GM21576 (cell line): ENCODE results near the gene SLC12A6.

ENCODE experiments used
- ATAC-seq: cut with Tn5 transposase; IDR thresholded peaks from one replicate; pipeline ENCODE4 v1.9.1; 2021; ENCODE audit warnings: mild to moderate bottlenecking, moderate library complexity; ENCODE audit not compliant: unreplicated experiment

SLC12A6 gene

DNA sequence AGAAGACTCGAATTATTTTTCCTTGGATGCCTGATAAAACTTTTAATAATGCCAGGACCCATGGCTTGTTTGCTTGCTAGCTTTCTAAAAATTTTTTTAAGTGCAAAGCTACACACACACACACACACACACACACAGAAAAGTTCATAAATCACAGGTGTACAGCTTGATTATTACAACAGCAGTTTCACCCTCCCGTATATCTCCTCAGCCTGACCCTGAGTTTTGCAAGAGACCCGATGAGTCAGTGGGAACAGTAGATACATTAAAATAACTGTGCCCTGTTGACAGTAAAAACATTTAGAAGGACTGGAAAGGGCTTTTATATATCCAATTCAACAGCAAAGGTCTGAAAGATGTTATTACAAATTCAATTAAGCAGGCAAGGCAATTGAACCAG lies 66.1 kb downstream of the SLC12A6 start:
- no peak for ATAC-seq

DNA sequence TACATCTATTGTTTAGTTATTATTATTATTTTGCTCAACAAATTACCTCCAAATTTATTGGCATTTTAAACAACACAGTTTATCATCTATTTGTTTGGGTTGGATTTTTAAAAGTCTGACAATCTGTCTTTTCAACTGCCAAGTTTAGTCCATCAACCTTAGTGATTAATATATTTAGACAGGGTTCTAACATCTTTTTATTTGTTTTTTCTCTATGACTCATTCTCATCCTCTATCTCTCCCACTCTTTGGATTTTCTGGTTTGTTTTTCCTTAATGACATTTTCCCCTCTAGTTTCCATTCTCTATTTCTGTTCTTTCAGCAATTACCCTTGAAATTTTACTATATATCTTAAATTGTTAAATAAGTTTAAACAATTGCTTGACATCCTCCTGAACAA lies 70.8 kb downstream of the SLC12A6 start:
- no peak for ATAC-seq

DNA sequence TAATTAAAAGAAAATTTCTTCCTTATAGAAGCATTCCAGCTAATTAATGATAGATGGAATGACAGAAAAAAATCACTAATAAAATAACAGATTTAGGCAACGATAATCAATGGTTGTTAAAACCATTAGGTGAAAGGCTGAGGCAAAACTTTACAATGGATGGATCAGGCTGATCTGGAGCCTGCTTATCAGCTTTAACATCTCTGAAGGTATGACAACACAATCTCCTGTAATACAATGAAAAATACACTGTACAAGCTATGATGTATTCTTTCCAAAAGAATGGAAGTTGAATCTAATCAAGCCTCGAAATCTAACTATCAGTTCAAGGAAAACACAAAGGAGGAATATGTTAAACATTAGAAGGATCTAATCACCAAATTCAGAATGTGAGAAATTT lies 73.5 kb downstream of the SLC12A6 start:
- no peak for ATAC-seq

DNA sequence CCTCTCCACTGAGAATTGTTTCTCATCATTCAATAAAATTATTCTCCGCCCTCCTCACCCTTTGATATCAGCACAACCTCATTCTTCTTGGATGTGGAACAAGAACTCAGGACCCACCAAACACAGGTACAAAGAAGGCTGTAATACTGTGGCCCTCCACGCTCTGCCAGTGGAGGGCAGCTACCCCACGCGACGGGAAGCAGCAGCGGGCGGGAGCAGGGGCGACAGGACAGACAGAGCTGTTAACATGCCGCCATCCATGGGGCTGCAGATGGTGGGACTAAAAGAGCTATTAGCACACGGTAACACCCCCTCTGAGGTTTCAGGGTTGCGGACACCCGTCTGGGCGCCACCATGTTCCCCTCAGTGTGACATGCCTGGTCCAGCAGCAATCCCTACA lies 75.2 kb downstream of the SLC12A6 start:
- ATAC-seq: no peak

DNA sequence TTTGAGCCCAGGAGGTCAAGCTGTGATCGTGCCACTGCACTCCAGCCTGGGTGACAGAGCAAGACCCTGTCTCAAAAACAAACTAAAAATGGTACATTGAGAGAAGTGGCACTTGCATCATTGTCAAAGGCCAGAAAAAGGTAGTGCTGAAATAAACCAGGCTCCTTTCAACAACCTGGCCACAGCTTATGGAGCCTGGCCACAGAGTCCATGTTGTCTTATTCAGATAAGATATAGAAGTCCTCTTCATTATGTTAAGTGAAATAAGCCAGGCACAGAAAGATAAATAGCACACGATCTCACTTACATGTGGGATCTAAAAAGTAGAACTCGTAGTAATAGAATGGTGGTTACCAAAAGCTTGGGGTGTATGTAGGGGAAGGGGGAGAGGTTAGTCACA lies 78.0 kb downstream of the SLC12A6 start:
- no peak for ATAC-seq

DNA sequence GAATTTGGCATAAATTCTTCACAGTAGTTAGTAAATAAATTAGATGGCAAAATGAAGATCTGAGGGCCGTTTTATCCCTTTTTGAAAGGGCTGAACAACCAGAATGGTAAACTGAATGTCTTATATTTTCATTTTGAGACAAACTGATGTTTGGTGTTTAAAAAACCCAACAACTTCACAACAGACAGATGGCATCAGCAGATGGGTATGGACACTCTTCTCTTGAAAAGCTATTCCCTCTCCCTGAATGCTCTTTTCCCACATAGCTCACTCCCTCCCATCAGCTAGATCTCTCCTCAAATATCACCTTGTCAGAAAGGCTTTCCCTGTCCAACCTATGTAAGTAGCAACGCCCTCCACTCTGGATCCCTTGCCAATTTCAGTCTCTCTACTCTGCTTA lies 79.4 kb downstream of the SLC12A6 start:
- ATAC-seq: no peak

DNA sequence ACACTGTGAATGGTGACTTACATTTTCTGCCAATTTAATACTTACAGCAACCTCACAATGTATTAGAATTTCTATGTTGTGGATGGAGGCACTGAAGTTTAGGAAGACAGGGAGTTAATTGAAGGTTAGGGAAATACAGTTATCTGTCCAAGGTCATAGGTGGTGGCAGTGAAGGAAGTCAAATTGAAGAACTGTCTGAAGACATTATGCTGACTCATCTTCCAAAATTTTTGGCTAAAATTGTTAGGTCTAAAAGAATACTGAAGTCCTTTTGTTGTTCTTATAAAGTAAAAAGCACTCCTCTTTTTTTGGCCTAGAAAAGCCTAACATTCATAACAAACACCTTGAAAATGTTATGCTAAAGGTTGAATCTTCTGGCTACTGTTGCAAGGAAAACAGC lies 85.0 kb downstream of the SLC12A6 start:
- ATAC-seq: no peak

DNA sequence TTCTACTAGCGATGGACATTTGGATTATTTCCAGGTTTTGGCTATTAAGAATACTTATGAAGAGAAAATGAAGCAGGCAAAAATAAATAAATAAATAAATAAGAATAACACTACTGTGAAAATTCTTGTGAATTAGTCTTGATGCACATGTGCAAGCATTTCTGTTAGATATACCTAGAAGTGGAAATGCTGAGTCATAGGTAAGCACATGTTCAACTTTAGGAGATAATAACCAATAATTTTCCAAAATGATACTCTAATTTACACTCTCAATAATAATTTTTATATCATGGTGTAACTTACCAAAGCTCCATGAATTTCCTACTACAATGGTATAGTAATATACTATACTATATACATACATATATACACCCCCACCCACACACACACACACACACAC lies 89.4 kb downstream of the SLC12A6 start:
- no peak for ATAC-seq

DNA sequence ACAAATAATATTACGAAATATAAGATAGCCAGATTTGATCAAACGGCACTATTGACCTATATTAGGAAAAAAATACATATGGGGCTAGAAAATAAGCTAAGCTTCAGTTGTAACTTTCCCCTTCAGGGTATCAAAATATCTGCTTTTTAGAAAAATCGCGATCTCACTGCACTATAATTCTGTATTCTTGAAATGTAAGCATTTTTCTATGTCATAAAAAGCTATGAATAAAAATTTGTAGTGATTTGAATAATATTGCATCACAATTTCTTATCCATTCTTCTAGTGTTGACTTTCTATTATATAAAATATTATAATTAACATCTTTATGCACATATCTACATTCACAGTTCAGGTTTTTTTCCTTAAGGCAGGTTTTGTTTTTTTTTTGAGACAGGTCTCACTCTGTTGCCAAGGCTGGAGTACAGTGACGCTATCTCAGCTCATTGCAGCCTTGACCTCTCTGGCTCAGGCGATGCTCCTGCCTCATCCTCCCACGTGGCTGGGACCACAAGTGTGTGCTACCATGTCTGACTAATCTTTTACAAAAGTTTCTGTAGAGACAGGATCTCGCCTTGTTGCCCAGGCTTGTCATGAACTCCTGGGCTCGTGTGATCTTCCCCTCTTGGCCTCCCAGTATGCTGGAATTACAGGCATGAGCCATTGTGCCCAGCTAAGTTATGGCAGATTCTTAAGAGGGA lies 91.2 kb downstream of the SLC12A6 start:
- no peak for ATAC-seq

DNA sequence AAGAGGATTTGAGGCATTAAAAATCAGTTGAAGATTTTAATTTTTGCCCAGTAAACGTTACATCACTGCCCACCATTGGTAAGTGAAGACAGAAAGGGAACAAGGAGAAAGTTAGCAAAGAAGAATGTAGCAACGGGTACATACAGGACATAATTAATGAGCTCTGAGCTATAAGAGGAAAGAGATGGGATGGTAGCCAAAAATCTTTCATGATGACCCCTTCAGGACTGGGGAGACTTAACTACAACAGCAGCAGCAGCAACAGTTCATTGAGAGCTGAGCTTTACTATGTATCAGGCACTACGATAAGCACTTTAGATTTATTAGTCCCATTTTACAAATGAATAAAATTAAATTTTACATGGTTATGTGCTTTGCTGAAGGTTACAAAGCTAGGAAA lies 94.4 kb downstream of the SLC12A6 start:
- ATAC-seq: no peak

DNA sequence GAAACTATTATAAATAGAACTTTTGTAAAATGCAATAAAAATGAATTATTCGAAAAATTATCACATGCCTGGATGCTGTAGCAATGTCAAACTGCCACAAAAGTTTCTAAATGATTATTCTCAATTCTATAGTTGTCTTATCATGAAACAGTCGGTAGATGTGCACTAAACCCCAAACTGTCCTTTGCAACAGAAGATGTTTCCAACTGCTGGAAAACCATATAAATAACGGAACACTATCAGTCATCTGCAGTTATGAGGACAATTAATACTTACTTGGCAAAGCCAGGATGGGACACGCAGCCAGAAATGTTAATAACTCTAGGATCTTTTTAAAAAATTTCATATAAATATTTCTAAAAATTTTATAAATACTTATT lies 95.3 kb downstream of the SLC12A6 start:
- ATAC-seq: no peak

DNA sequence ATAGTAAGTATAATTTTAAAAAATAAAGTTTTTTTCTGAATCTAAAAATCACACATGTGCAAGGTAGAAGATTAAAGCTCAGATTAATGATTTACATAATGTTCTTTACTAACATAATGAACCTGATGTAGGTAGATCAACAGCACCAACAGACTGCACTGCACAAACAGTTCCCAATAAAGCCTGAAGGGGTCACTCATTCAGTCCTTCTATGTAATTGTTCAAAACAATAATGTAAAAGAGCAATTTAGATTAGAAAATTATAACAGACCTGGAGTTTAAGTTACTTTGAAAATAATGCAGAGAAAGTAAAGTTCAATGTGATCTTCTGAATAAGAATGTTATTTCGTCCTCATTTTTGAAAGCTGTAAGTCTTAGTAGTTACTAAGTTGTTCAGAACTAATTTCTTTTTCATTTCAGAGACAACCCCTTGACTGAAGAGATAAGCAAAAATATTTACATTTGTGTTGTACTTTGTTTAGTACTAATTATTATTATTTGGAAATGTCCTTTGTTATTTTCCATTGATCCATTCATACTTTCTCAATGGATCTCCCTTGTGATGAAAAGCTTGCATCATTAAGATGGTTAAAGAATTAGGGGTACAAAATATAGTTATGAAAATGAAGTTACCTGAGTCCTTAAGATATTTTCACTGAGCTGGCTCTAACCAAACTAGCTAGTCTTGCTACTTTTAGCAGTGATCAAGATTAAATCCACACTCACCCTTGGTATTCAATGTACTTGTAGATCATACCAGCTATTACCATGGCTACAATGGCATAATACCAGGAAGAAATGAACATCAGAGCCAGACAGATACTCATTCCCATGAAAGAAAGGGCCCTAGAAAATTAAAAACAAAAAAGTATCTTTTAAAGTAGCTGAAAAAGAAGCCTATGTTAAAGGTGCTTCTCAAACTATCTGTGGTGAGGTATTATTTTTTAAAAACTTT lies 95.9 kb downstream of the SLC12A6 start:
- no peak for ATAC-seq

DNA sequence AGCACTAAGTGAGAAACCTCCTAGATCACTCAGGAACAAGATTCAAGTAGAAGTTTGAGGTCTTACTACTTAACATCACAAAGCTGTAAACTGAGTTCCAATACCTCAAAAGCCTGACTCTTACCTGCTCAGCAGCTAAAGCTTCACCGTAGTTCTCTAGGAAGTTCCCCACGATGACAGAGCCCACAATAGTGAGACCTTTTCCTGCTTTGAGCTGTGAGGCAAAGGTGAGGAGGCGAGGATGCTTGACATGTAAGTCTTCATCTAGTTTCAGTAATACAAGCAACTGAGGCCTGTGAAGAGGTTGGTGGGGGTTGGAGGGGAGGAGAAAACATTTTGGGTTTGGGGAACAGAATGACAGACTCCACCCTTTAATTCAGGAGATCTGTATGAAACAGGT lies 97.0 kb downstream of the SLC12A6 start:
- ATAC-seq: no peak

DNA sequence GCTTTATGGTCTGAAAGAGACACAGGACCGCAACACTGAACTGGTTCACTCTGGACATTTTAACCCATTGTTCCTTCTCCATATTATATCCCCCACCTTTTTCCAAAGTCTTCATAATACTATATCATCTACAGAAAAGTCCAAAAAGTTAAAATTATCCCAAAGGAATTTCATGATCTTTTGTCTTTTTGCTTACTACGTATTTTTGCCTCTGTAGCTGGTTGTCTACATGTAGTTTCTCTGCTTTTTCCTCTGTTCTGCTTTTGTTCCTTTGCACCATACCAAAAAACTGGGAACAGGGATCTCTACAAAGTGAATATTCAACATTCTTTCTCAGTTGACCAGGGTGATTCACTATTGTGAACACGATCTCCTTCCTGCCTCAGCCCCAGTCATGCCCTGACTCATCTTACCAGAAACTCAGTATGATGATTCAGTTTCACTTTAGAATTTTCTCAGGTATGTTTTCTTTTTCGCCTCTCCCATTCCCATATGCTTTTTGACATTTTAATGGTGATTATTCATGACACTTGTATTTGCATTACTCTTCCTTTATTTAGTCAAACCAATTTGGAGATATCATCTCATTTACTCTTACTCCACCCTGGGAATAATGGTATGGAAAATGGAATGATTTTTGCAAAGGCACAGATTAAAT lies 98.3 kb downstream of the SLC12A6 start:
- ATAC-seq: no peak

DNA sequence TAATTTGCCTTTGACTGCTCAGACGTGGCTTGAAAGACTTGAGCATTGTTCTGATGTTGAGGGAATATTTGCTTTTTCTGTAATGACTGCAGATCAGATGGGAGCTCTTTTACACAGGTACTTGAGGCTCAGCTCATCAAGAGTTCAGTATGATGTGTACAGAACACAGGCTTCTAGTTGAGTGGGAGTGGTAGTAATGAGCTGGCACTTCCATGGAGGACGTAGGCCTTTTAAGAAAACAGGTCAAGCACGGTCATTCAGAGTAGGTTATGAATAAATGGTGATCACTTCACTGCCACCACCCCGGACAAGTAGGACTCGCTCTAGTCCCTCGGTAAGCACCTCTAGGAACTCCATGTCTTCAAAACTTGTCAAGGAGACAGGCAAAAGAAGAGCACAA lies 104.0 kb downstream of the SLC12A6 start:
- ATAC-seq: no peak

DNA sequence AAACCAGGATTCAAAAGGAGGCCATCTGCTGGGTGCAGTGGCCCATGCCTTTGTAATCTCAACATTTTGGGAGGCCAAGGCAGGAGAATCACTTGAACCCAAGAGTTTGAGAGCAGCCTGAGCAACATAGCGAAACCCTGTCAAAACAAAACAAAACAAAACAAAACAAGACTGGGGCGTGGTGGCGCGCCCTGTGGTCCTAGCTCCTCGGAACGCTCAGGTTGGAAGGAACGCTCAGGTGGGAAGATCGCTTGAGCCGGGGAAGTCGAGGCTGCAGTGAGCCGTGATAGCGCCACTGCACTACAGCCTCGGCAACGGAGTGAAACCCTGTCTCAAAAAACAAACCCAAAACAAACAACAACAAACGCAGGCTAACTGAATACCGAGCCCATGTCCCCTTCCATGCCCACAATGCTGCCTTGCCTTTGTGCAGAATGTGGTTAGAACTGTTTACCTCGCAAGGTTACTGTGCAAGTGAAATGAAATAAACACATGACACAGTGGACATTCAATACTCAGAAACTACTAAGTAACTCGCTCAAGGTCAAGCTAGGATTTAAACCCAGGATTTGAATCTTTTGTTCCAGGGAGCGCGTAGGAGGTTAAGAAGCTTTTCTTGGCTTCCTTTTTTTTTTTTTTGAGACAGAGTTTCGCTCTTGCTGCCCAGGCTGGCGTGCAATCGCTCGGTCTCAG lies 113.5 kb downstream of the SLC12A6 start:
- no peak for ATAC-seq

DNA sequence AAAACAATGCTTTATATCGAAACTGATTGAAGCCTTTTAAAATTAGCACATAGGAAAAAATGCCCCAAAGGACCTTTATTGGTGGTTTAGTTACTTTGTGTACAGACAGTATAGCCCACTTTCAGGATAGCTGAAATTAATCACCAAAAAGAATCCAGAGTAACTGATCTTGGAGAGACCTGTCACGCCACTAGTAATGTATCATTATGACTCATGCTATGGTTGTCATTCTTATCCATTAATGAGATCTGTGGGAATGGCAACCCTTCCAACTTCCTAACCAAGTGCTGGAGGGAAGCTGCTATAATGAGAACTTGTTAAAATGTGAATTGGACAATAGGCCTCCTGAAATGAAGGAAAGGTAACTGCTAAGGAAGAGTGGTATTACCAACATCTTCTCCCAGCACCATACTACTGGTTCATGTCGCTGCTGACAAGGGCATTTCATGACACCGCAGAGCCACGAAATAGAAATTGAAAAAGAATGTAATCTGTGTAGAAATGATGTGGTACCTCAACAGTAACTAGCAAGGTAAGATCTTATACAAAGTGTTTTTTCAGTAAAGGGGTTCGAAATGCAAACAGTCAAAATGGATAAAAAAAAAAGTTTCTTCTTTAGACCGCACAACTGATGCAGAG lies 119.9 kb downstream of the SLC12A6 start:
- no peak for ATAC-seq

DNA sequence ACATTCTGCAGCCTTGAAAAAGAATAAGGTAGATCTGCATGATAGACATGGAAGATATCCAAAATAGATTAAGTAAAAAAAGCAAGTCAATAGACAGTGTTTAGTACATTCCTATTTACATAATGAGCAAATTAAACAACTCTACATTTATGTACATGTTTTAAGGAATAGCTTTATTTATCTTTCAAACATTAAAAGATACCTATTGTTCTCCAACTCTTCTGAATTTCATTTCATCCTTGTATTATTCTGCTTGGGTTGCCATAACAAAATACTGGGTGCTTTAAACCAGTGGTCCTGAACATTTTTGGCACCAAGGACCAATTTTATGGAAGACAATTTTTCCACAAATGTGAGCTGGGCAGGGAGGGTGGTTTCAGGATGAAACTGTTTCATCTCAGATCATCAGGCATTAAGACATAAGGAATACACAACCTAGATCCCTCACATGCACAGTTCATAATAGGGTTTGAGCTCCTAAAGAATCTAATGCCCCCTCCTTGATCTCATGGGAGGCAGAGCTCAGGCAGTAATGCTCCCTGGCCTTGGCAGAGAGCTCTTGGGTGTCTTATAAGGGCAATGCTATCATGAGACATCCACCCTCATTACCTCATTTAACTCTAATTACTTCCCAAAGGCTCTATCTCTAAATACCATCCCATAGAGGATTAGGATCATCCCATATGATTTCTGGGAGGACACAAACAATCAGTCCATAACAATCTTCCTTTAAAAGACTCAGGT lies 120.9 kb downstream of the SLC12A6 start:
- no peak for ATAC-seq

DNA sequence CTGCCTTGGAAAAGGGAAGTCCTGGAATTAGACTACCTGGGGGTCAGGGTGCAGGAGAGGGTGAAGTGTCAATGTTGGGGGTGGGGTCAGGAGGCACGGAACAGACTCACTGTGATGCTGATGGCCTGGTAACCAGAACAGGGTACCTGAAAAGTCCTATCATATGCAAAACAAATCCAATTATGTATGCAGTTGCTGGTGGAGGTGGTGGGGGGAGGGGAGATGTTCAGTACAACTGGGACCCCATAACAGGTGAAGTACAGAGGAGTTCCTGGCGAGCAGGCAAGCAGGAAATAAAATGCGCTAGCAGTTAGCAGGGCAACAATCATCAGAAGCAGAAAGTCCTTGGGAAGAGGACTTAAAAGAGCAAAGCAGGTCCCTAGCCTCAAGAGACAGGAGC lies 123.4 kb downstream of the SLC12A6 start:
- no peak for ATAC-seq

DNA sequence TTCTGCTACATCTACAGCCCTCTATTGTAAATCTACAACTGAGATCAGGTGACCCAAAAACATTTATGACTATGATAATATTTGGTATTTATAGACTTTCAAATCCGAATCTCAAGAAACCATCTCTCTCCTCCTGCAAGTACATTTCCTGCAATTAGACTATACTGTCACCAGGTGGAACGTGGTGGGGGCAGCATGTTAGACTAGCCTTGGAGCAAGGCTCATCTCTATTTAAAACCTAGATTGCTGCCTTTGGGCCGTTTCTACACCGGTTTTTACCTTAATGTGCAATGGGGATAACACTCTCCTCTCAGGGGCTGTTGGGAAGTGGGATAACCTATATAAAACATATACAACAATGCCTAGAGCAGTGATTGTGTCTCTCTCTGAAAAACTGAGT lies 123.9 kb downstream of the SLC12A6 start:
- ATAC-seq: no peak
